Right lobe of liver (tissue), 6 donors: ENCODE measurements around the gene IER5. TPM values are rescaled to one million over a fixed set of nuclear protein-coding genes. Genes with fewer than 3 reads are reported as not detected.
A peak's percentile ranks its signal among the peaks of the same experiment; 100 is the strongest.

Experiments
- ATAC-seq, 4 donors: fragments of 200-7000 bp; cut with Tn5 transposase; one replicate each; pipeline ENCODE4 v1.9.1; 2020; ENCODE audit warnings: mild to moderate bottlenecking in 4 of 4, moderate library complexity in 4 of 4
- DNase-seq, 3 donors: peaks; one replicate each; pipeline ENCODE4 v3.0.0-alpha.2; 2020
- H3K27ac ChIP-seq, 3 donors: fragments of 200-600 bp; one replicate each; pipeline ENCODE4 v1.8.0; 2022
- H3K27me3 ChIP-seq, 2 donors: fragments of 200-600 bp; one replicate each; pipeline ENCODE4 v1.8.0; 2022
- H3K36me3 ChIP-seq, 4 donors: fragments of 200-600 bp; sonication (generic) in 1 of 4; one replicate each; pipeline versions ENCODE4 v1.5.1 to v1.8.0; 2017 to 2022; ENCODE audit warnings: control low read depth in 1 of 4
- H3K4me1 ChIP-seq, 4 donors: fragments of 200-600 bp; sonication (generic) in 1 of 4; one replicate each; pipeline versions ENCODE4 v1.5.1 to v1.8.0; 2017 to 2022; ENCODE audit warnings: control low read depth in 1 of 4
- H3K4me3 ChIP-seq, 3 donors: fragments of 200-600 bp; one replicate each; pipeline ENCODE4 v1.8.0; 2022
- H3K9me3 ChIP-seq, 4 donors: fragments of 200-600 bp; sonication (generic) in 1 of 4; one replicate each; pipeline versions ENCODE4 v1.5.1 to v1.8.0; 2017 to 2022; ENCODE audit warnings: control low read depth in 1 of 4
- CTCF ChIP-seq, 4 donors: fragments of 200-600 bp in 3 of 4; fragments of 450-650 bp in 1 of 4; IDR thresholded peaks; one replicate each; pipeline versions ENCODE4 v1.5.1 to v1.8.0; 2016 to 2022; ENCODE audit warnings: antibody characterized with exemption in 4 of 4, mild to moderate bottlenecking in 2 of 4
- POLR2A ChIP-seq: fragments of 450-650 bp; IDR thresholded peaks from one replicate; pipeline ENCODE4 v1.6.1; 2017; ENCODE audit warnings: antibody characterized with exemption, mild to moderate bottlenecking
- WGBS: methylation state at CpG from one replicate; pipeline ENCODE4 v1.1.6; 2018; ENCODE audit warnings: low coverage, low lambda C conversion rate; ENCODE audit not compliant: insufficient coverage; ENCODE audit errors: missing lambda C conversion rate; 5-methylcytosine and 5-hydroxymethylcytosine counted together
- intact Hi-C, 2 donors: fragments of 100-400 bp; cut with DNase I; formaldehyde crosslinking; loops; one replicate each; pipeline versions ENCODE4 v1.11.2 to v1.14.1; 2022
- total RNA-seq, 6 experiments: library from RNA; depleted of rRNA in 2 of 6; stranded (reverse); fragments of >200 nt in 2 of 6; fragmentation: NEBNext Ultra II Directional in 3 of 6; extraction: Animal tissue kit (Norgen Biotek cat#: 25700) in 3 of 6; gene quantifications; one replicate each; pipeline versions ENCODE4 v1.1.0 to v1.2.4, GENCODE V29; 2016 to 2023
- donor health status: DM: no; HTN: yes; CAD: no.
- donor health status: DM: no; HTN: no; CAD: no.
- donor health status: DM: no; HTN: no; CAD: no.
- donor health status: DM: no; HTN: yes; CAD: no.
- donor health status: DM: no; HTN: yes; CAD: no.

Gene IER5
- total RNA-seq, 6 experiments from 2014 or later = 2.0 to 6.2 (median 3.4) TPM

- Histone ChIP-seq H3K36me3 (no peaks in the 10 kb centered on the region), H3K4me1 (peaks cover 0 to 6% (median under 1%) of the 10 kb centered on the region in 4 donors), H3K27me3 (no peaks in the 10 kb centered on the region), H3K4me3 (no peak overlapping the region), H3K9me3 (no peaks in the 10 kb centered on the region), H3K27ac (peak overlapping the region in 1 of 3 donors; percentile 32)
- TF ChIP-seq POLR2A (no peak), CTCF (IDR thresholded peaks at IDR 0.05) (peak in 1 of 4 donors; percentile 12)
- DNase-seq = no peak
- intact Hi-C loops = loop anchor here in 1 of 2 donors (10.0 kb wide), 1 partner anchor 51 kb away; the partner anchor contains the start of gene IER5
- ATAC-seq = peak in 2 of 4 donors; percentile 24 to 25
- WGBS = 56% methylated on average over 1 of the region's 2 CpGs
These were observed 46.9 kb downstream of the IER5 start for GRCh38 chr1:181135437-181135731.

- H3K27me3 ChIP-seq = no peaks in the 10 kb centered on the region
- no peak overlapping the region for H3K4me3 ChIP-seq
- intact Hi-C loops = loop anchor here in 1 of 2 donors (10.0 kb wide), 1 partner anchor 51 kb away; the partner anchor contains the start of gene IER5
- H3K9me3 ChIP-seq = no peaks in the 10 kb centered on the region
- peak overlapping the region in 1 of 3 donors; percentile 32 for H3K27ac ChIP-seq
- WGBS = 81% methylated on average over 9 of the region's 12 CpGs
- no peaks in the 10 kb centered on the region for H3K36me3 ChIP-seq
- peaks cover 0 to 6% (median under 1%) of the 10 kb centered on the region in 4 donors for H3K4me1 ChIP-seq
- ATAC-seq (peak; percentile 8 to 56 (median 38)), DNase-seq (no peak)
- TF ChIP-seq POLR2A (no peak), CTCF (IDR thresholded peaks at IDR 0.05) (no peak)
These were observed 47.6 kb downstream of the IER5 start for GRCh38 chr1:181135815-181136737.

- DNase-seq (no peak), ATAC-seq (no peak)
- Histone ChIP-seq H3K36me3 (no peaks in the 10 kb centered on the region), H3K4me1 (peaks cover 0 to 6% (median under 1%) of the 10 kb centered on the region in 4 donors), H3K4me3 (no peak overlapping the region), H3K9me3 (no peaks in the 10 kb centered on the region), H3K27me3 (no peaks in the 10 kb centered on the region), H3K27ac (no peak overlapping the region)
- intact Hi-C loops = loop anchor here in 1 of 2 donors (10.0 kb wide), 1 partner anchor 52 kb away; the partner anchor contains the start of gene IER5
- WGBS = 83% methylated on average over 1 of the region's 8 CpGs
- TF ChIP-seq POLR2A (no peak), CTCF (IDR thresholded peaks at IDR 0.05) (no peak)
These were observed 48.2 kb downstream of the IER5 start for GRCh38 chr1:181136738-181137122.

- 97% methylated on average over 12 of the region's 12 CpGs for WGBS
- intact Hi-C loops = loop anchor here in 1 of 2 donors (10.0 kb wide), 1 partner anchor 52 kb away; the partner anchor contains the start of gene IER5
- no peaks in the 10 kb centered on the region for H3K36me3 ChIP-seq
- ATAC-seq (no peak), DNase-seq (no peak)
- no peaks in the 10 kb centered on the region for H3K27me3 ChIP-seq
- no peak overlapping the region for H3K4me3 ChIP-seq
- peaks cover 0 to 11% (median under 1%) of the 10 kb centered on the region in 4 donors for H3K4me1 ChIP-seq
- TF ChIP-seq POLR2A = no peak
- no peak for TF ChIP-seq CTCF (IDR thresholded peaks at IDR 0.05)
- no peaks in the 10 kb centered on the region for H3K9me3 ChIP-seq
- H3K27ac ChIP-seq = no peak overlapping the region
These were observed 48.8 kb downstream of the IER5 start for GRCh38 chr1:181137217-181137743.
